8988T (cell line): ENCODE data around the gene PRSS35.
"Not testable (repeated sequence)": the region's sequence is repeated elsewhere in the genome, so short reads cannot be mapped to it uniquely, and the experiment has no call there.

Source experiments
- DNase-seq: peaks from one replicate; pipeline ENCODE4 v3.0.0; 2011

Gene PRSS35

DNA sequence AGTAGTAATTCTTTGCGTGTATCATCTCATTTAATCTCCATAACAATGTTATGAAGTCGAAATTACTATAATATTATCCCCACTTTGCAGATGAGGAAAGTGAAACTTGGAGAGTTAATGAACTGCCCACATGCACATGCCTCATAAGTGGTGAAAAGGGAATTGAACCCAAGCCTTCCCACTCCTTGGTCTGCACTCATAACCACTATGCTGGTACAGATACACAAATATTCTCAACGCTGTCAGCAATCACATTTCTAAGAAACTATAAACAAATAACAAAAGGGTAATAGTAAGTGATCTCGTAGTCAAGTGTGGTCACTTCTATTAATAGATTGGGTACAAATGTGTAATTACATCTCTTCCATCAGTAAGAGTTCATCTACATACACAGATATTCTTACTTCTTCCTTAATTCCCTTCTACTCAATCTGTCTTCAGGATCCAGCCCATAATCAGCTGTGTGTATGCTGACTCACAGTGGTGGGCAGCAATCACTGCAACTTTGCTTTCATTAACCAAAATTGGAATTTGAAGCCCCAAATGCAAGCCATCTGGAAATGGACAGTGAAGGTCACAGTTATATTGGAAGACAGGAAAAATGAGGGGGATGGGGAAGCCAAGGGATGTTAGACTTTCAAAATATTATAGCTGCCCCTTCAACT lies 6.6 kb downstream of the PRSS35 start:
- no peak for DNase-seq

DNA sequence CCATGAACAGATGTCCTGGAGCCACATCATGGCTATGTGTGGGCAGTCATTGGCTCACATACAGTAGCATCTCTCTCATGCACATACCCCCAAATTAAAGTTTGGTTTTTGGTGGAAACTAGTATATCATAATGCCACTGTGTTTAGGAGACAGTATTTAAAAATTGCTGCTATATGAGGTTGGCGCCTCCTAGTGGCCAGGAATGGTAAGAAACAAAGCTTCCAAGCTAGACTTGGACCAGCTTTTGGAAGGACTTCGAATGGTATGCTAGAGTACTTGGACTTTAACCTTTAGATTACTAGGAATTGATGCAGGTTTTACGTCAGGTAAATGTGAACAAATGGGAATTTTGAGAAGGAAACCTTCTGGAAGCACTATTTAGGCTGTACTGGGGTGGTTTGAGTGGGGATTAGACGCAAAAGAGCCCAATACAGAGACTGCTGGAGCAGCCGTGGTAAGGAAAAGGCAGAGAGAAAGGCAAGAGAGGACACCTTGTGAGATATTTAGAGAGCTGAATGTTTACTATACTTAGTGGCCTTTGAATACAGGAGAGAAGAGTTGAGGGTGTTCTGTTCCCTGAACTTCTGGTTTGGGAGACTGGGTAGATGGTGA lies 23.8 kb downstream of the PRSS35 start:
- no peak for DNase-seq

DNA sequence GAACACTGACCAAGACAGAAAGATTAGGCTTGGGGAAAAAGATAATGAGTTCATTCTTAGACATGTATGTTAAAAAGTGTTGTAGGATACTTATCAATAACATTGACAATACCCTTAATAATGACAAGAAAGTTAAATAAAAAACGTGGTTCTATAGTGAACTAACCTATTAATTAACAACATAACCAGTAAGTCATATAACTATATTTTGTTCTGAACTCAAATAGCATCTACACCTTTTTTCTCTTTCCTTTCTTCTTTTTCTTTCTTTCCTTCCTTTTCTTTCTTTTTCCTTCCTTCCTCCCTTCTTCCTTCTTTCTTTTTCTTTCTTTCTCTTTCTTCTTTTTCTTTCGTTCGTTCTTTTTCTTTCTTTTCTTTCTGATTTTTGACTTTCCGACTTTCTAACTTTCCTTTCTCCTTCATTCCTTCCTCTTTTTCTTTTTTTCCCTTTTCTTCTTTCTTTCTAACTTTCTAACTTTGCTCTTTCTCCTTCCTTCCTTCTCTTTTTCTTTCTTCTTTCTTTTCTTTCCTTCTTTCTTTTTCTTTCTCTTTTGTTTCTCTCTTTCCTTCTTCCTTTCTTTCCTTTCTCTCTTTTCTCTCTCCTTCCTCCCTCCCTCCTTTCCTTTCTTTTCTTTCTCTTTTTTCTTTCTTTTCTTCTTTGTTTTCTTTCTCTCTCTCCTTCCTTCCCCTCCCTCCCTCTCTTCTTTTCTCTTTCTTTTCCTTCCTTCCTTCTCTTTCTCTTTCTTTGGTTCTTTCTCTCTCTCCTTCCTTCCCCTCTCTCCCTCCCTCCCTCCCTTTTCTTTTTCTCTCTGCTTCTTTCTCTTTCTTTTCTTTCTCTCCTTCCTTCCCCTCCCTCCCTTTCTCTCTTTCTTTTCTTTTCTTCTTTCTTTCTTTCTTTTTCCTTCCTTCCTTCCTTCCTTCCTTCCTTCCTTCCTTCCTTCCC lies 24.6 kb downstream of the PRSS35 start:
- no peak for DNase-seq

DNA sequence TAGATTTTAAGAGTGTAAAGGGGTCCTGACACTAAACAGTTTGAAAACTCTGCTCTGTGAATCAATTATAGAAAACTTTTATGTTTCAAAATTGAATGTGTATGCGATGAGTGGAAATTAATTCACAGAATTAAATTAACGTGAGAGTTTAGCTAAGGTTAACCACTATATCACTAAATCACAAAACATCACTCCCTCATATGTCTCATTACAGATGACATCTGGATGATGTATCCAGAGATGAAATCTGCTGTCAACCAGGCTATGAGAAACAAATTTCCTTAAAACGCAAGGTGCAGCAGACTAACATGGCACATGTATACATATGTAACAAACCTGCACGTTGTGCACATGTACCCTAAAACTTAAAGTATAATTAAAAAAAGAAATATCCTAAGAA lies 27.3 kb downstream of the PRSS35 start:
- no peak for DNase-seq

DNA sequence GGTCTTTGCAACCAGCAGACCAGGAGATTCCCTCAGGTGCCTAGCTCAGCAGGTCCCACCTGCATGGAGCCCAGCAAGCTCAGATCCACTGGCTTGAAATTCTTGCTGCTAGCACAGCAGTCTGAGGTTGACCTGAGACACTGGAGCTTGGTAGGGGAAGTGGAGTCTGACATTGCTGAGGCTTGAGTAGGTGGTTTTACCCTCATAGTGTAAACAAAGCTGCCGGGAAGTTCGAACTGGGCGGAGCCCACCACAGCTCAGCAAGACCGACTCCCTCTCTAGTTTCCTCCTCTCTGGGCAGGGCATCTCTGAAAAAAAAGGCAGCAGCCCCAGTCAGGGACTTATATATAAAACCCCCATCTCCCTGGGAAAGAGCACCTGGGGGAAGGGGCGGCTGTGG lies 34.3 kb downstream of the PRSS35 start:
- DNase-seq, result no peak

DNA sequence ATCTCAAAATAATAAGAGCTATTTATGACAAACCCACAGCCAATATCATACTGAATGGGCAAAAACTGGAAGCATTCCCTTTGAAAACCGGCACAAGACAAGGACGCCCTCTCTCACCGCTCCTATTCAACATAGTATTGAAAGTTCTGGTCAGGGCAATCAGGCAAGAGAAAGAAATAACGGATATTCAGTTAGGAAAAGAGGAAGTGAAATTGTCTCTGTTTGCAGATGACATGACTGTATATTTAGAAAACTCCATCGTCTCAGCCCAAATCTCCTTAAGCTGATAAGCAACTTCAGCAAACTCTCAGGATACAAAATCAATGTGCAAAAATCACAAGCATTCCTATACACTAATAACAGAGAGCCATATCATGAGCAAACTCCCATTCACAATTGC lies 38.1 kb downstream of the PRSS35 start:
- not testable (repeated sequence) for DNase-seq

DNA sequence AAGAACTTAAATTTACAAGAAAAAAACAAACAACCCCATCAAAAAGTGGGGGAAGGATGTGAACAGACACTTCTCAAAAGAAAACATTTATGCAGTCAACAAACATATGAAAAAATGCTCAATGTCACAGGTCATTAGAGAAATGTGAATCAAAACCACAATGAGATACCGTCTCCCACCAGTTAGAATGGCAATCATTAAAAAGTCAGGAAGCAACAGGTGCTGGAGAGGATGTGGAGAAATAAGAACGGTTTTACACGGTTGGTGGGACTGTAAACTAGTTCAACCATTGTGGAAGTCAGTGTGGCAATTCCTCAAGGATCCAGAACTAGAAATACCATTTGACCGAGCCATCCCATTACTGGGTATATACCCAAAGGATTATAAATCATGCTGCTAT lies 39.4 kb downstream of the PRSS35 start:
- DNase-seq, result not testable (repeated sequence)

DNA sequence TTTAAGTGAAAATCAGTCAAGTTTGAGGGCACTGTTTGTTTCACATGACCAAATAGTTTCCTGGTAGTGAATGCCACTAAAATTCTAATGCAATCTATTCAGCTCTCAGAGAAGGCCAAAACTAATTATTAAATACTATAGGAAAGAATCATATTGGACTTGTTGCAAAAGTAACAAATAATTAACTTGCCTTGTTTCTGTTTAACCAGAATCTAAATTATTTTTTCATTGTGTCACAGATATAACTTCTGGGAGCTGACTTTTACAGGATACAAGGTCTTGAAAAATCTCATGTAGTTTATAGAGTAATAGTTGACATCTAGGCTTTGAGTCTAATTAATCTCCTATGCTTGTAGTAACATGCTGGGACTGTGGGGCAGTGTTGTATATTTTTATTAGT lies 44.5 kb downstream of the PRSS35 start:
- no peak for DNase-seq

DNA sequence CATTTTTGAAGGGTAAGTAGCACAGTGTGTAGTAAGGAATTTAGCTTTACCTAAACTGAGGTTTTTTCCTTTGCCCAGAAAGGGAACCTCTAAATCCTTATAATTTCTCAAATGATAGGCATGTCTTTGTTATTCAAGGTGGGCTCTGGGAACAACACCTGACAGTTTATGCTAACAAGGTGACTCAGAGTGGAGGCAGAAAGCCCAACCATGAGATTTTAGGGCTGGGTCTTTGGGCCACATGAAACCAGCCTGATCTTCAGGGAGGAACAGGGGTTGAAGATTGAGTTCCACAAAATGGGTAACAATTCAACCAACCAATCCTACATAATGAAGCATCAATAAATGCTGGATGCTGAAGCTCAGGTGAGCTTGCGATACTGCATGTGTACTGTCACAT lies 46.6 kb downstream of the PRSS35 start:
- DNase-seq, result no peak

DNA sequence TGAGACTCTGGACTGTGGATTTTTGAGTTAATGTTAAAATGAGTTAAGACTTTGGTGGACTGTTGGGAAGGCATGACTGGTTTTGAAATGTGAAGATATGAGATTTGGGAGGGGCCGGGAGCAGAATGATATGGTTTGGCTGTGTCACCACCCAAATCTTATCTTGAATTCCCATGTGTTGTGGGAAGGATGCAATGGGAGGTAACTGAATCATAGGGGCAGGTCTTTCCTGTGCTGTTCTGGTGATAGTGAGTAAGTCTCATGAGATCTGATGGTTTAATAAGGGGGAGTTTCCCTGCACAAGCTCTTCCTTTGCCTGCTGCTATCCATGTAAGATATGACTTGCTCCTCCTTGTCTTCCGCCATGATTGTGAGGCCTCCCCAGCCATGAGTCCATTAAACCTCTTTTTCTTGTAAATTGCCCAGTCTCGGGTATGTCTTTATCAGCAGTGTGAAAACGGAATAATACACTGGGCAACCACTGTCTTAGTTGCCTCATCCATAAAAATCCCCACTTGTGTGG lies 59.4 kb downstream of the PRSS35 start:
- not testable (repeated sequence) for DNase-seq

DNA sequence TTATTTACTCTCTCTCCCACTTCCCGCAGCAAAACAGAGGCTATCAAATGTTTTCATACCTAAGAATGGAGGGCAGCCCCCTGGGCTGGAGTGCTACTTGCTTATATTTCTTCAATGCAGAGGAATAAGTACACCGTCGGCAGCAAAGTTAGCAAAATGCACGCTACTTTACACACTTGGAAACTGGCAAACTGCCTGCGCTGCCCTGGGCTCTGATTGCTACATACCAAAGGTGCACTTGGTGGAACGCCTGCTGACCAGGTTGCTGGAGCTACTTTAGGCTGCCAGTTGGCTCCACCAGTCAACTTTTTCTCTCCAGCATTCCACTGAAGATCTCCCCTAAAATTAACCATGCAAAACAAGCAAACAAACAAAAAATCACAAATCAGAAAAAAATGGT lies 62.4 kb downstream of the PRSS35 start:
- no peak for DNase-seq
